ENCODE measurements around the gene RXFP2. TPM values are rescaled to one million over a fixed set of nuclear protein-coding genes. Genes with fewer than 3 reads are reported as not detected.

Gene RXFP2
- total RNA-seq, 2 donors from 2014 or later = not detected

DNA sequence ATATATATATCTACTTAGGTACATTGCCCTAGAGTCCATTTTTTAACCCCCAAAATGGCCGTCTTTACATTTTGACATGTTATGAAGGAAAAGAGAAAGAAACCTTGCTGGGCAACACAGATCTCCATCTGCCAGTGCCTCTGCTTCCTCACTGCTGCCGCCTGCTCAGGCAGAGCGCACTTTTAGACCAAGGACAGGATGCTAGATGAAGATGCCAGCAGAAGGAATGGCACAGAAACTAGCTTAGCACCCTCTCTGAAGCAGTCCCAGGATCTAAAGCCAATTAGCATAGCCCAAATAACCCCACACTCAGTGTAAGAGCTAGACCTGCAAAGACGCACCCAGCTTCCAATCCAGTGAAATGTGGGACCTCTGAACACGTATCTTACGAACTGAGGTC, 111.9 kb downstream of the RXFP2 start:
- peaks cover 32% of the 10 kb centered on the region for H3K27me3 Mint-ChIP-seq (ENCODE audit: insufficient read depth)
- Histone ChIP-seq H3K27ac (ENCODE audit: low read depth, low read length) (no peak overlapping the region), H3K27me3 (ENCODE audit: control insufficient read depth, insufficient read depth, low read length, poor library complexity, severe bottlenecking) (peaks cover 24% of the 10 kb centered on the region), H3K9me3 (ENCODE audit: control insufficient read depth, low read length) (no peaks in the 10 kb centered on the region), H3K4me3 (ENCODE audit: low read length) (no peak overlapping the region), H3K36me3 (ENCODE audit: control insufficient read depth, insufficient read depth, low read length) (no peaks in the 10 kb centered on the region), H3K4me1 (ENCODE audit: control insufficient read depth, insufficient read depth, low read length) (no peaks in the 10 kb centered on the region), H3K9ac (ENCODE audit: extremely low read depth, low read length, poor library complexity, severe bottlenecking) (no peak overlapping the region)
- WGBS, 2 experiments (ENCODE audit: insufficient coverage in 1 of 2, insufficient read length in 1 of 2) = 91 to 93% methylated on average over 5 to 6 of the region's 6 CpGs
- TF ChIP-seq, protein P1, sequence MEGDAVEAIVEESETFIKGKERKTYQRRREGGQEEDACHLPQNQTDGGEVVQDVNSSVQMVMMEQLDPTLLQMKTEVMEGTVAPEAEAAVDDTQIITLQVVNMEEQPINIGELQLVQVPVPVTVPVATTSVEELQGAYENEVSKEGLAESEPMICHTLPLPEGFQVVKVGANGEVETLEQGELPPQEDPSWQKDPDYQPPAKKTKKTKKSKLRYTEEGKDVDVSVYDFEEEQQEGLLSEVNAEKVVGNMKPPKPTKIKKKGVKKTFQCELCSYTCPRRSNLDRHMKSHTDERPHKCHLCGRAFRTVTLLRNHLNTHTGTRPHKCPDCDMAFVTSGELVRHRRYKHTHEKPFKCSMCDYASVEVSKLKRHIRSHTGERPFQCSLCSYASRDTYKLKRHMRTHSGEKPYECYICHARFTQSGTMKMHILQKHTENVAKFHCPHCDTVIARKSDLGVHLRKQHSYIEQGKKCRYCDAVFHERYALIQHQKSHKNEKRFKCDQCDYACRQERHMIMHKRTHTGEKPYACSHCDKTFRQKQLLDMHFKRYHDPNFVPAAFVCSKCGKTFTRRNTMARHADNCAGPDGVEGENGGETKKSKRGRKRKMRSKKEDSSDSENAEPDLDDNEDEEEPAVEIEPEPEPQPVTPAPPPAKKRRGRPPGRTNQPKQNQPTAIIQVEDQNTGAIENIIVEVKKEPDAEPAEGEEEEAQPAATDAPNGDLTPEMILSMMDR (conservative IDR thresholded peaks at IDR 0.05) = no peak
- DNase-seq = no peak
- no peaks in the 10 kb centered on the region for H3K36me3 Mint-ChIP-seq (ENCODE audit: low read depth)
- H3K27ac Mint-ChIP-seq = no peak overlapping the region
- H3K4me3 Mint-ChIP-seq = no peak overlapping the region
- peaks cover 14% of the 10 kb centered on the region for H3K4me1 Mint-ChIP-seq
- H3K9me3 Mint-ChIP-seq = no peaks in the 10 kb centered on the region
